Loucy (cell line): ENCODE results near the gene ROBO1.

ENCODE experiments used
- H2AFZ ChIP-seq: fragments of 200-600 bp; sonication (generic); 2 replicates; pipeline ENCODE4 v1.6.0; 2016; ENCODE audit warnings: antibody characterized with exemption, mild to moderate bottlenecking, low read length, moderate library complexity
- H3F3A ChIP-seq: fragments of 200-600 bp; 2 replicates; pipeline ENCODE4 v1.6.0; 2016; ENCODE audit warnings: antibody characterized with exemption, low read depth, mild to moderate bottlenecking
- H3K27me3 ChIP-seq: fragments of 200-600 bp; sonication (generic); 2 replicates; pipeline ENCODE4 v1.6.1; 2014; ENCODE audit warnings: low read length, mild to moderate bottlenecking; ENCODE audit not compliant: insufficient read depth, poor library complexity, severe bottlenecking
- H3K36me3 ChIP-seq: fragments of 200-600 bp; sonication (generic); 2 replicates; pipeline ENCODE4 v1.6.1; 2016; ENCODE audit warnings: low read length; ENCODE audit not compliant: insufficient read depth
- H3K4me1 ChIP-seq: fragments of 200-600 bp; sonication (generic); 2 replicates; pipeline ENCODE4 v1.5.1; 2014; ENCODE audit warnings: low read length, mild to moderate bottlenecking; ENCODE audit not compliant: insufficient read depth, poor library complexity, severe bottlenecking
- H3K4me2 ChIP-seq: fragments of 200-600 bp; sonication (generic); 2 replicates; pipeline ENCODE4 v1.6.0; 2014; ENCODE audit warnings: antibody characterized with exemption, low read length, low read depth, mild to moderate bottlenecking; ENCODE audit not compliant: poor library complexity, severe bottlenecking
- H3K4me3 ChIP-seq: fragments of 200-600 bp; sonication (generic); 2 replicates; pipeline ENCODE4 v1.5.1; 2014; ENCODE audit warnings: low read length, mild to moderate bottlenecking, mixed read lengths; ENCODE audit not compliant: poor library complexity, severe bottlenecking
- H3K79me2 ChIP-seq: fragments of 200-600 bp; sonication (generic); 2 replicates; pipeline ENCODE4 v1.6.1; 2014; ENCODE audit warnings: low read length; ENCODE audit not compliant: insufficient read depth
- H3K9ac ChIP-seq: fragments of 200-600 bp; sonication (generic); 2 replicates; pipeline ENCODE4 v1.6.0; 2014; ENCODE audit warnings: mild to moderate bottlenecking, low read depth, low read length, moderate library complexity; ENCODE audit not compliant: poor library complexity, severe bottlenecking
- H3K9me2 ChIP-seq: fragments of 200-600 bp; sonication (generic); replicated peaks from 2 replicates; pipeline ENCODE4 v1.6.1; 2016; ENCODE audit warnings: low read depth, low read length, mixed read lengths
- H3K9me3 ChIP-seq: fragments of 200-600 bp; sonication (generic); 2 replicates; pipeline ENCODE4 v1.6.1; 2014; ENCODE audit warnings: mild to moderate bottlenecking, antibody characterized with exemption, low read length, low read depth; ENCODE audit not compliant: insufficient read depth
- H4K20me1 ChIP-seq: fragments of 200-600 bp; sonication (generic); 2 replicates; pipeline ENCODE4 v1.6.0; 2014; ENCODE audit warnings: antibody characterized with exemption, low read length, mild to moderate bottlenecking; ENCODE audit not compliant: insufficient read depth, poor library complexity, severe bottlenecking
- CTCF ChIP-seq: fragments of 200-600 bp; sonication (generic); conservative IDR thresholded peaks from 2 replicates; pipeline ENCODE4 v1.5.1; 2014; ENCODE audit warnings: mild to moderate bottlenecking, antibody characterized with exemption, low read length
- EZH2phosphoT487 ChIP-seq: fragments of 200-600 bp; IDR thresholded peaks from 2 replicates; pipeline ENCODE4 v1.6.1; 2018; ENCODE audit warnings: antibody characterized with exemption, mild to moderate bottlenecking, moderate library complexity, borderline replicate concordance

The ROBO1 gene

GRCh38 chr3:79358327-79358726 lies 409.5 kb downstream of the ROBO1 start:
- H4K20me1 ChIP-seq: no peaks in the 10 kb centered on the region
- H3K9me3 ChIP-seq: no peaks in the 10 kb centered on the region
- H3K9me2 ChIP-seq: no peaks in the 10 kb centered on the region
- no peak overlapping the region for H3K4me2 ChIP-seq
- H3K9ac ChIP-seq: no peak overlapping the region
- H3K4me3 ChIP-seq: no peak overlapping the region
- no peaks in the 10 kb centered on the region for H3K36me3 ChIP-seq
- H3F3A ChIP-seq: no peaks in the 10 kb centered on the region
- H2AFZ ChIP-seq: no peak overlapping the region
- TF ChIP-seq CTCF (no peak), EZH2phosphoT487 (no peak)
- no peaks in the 10 kb centered on the region for H3K79me2 ChIP-seq
- no peaks in the 10 kb centered on the region for H3K4me1 ChIP-seq
- H3K27me3 ChIP-seq: no peaks in the 10 kb centered on the region

GRCh38 chr3:79354179-79354688 lies 413.6 kb downstream of the ROBO1 start:
- Histone ChIP-seq H3F3A (no peaks in the 10 kb centered on the region), H3K9me3 (no peaks in the 10 kb centered on the region), H2AFZ (no peak overlapping the region), H3K4me3 (no peak overlapping the region), H3K9ac (no peak overlapping the region), H3K4me2 (no peak overlapping the region), H3K9me2 (no peaks in the 10 kb centered on the region), H4K20me1 (no peaks in the 10 kb centered on the region), H3K79me2 (no peaks in the 10 kb centered on the region), H3K4me1 (no peaks in the 10 kb centered on the region), H3K27me3 (no peaks in the 10 kb centered on the region), H3K36me3 (no peaks in the 10 kb centered on the region)
- TF ChIP-seq CTCF (no peak), EZH2phosphoT487 (no peak)

DNA sequence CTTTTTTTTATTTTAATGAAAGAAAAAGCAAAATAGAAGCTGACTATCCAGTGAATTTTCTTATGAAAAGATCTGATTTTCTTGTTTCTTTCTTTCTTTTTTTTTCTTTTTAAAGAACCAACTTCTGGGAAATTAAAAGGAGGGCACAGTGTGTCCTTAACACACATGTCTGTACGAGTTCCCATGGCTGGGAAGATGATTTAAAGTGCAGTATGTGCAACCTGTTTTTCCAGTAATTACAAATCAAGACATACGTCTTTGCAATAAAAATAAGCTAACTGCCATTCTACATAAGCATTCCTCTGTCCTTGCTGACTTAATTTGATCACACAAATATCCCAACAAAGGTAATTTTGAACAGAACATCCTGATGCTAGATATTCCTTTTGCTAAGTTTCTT lies 416.1 kb downstream of the ROBO1 start:
- no peaks in the 10 kb centered on the region for H3K9me3 ChIP-seq
- H3K27me3 ChIP-seq: no peaks in the 10 kb centered on the region
- H4K20me1 ChIP-seq: no peaks in the 10 kb centered on the region
- H2AFZ ChIP-seq: no peak overlapping the region
- no peaks in the 10 kb centered on the region for H3K79me2 ChIP-seq
- H3K36me3 ChIP-seq: no peaks in the 10 kb centered on the region
- no peaks in the 10 kb centered on the region for H3K4me1 ChIP-seq
- no peak overlapping the region for H3K4me3 ChIP-seq
- TF ChIP-seq EZH2phosphoT487 (no peak), CTCF (no peak)
- no peaks in the 10 kb centered on the region for H3F3A ChIP-seq
- no peak overlapping the region for H3K4me2 ChIP-seq
- H3K9me2 ChIP-seq: no peaks in the 10 kb centered on the region
- H3K9ac ChIP-seq: no peak overlapping the region
